NK-92 (cell line): Measurements from ENCODE around the gene B4GALNT1.

Source experiments
- DNase-seq: peaks from one replicate; lab custom pipeline; 2025; ENCODE audit not compliant: unreplicated experiment; lab: John Stamatoyannopoulos, UW

The B4GALNT1 gene

DNA sequence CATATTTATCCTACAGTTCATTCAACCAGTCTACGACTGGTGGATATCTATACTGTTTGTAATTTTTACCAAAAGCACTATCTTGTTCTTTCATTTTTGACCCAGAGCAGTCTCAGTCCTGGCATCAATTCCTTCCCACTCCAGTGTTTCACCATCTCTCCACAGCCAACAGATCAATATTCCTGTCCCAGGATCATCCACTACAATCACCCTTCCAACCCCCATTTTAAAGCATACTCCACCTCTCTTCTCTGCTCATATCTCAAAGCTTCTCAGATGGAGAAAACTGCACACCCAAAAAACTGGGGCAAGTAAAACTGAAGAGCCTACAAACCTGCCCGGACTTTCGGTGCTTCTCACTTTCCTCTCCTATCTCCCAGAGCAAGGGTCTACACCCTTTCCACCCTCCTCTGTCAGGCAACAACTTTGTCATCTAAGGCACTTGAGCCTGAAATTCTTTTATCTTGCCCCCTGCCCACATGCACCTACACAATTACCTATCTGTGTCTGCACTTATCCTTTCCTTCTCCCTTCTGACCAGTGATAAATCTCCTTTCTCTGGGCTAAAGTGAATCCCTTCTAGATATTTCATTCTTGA lies 46.1 kb downstream of the B4GALNT1 start:
- no peak for DNase-seq

DNA sequence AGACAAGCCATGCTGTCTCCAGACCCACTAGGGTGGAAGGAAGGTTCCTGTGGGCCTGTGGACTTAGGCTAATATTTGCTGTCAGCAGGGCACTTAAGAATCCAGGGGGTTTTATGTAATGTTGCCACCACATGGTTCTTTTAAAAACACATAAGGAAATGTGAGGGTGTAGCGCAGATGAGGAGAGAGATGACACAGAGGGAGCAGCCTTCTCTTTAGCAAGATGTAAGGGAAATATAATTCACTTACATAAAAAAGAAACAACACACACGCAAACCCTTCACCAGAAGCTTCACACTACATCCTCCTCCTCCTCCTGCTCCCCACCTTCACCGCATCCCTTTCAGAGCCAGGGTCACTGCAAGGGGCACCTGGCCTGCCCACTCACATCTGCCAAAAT lies 46.9 kb downstream of the B4GALNT1 start:
- no peak for DNase-seq

DNA sequence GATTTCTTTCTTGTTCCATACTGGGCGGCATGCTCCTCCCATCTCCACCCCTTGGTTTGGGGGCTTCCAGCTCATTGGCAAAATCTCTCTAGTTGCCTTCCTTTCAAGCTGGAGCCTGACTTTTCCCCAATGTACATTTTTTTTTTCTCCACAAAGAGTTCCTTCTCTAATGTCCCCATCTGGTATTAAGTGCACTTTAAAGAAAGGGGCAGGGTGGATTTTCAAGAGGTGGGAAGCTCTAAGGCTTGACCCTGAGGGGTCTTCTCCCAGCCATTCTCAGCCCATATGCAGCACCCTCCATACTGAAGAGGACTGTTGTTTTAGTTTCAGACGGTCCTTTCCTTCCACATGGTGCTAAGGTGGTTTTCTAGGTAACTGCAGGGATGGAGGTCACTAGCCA lies 47.8 kb downstream of the B4GALNT1 start:
- DNase-seq = no peak

DNA sequence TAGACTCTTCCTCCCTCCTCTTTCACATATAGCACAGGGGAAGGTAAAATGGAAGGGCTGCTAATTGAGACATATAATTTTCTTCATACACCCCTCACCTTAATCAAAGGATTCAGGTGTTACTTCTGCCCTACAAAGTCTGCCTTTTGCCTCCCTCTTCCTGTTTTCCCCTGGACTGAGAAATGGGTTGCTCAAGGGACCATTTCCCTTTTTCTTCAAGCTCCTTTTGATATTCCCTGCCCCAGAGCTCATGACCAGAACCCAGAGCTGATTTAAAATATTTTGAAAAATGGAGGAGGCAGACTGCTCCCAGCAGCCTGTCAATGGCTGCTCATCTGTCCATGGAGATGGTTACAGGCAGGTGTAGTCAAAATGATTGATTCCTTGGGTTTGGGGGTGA lies 48.3 kb downstream of the B4GALNT1 start:
- no peak for DNase-seq

DNA sequence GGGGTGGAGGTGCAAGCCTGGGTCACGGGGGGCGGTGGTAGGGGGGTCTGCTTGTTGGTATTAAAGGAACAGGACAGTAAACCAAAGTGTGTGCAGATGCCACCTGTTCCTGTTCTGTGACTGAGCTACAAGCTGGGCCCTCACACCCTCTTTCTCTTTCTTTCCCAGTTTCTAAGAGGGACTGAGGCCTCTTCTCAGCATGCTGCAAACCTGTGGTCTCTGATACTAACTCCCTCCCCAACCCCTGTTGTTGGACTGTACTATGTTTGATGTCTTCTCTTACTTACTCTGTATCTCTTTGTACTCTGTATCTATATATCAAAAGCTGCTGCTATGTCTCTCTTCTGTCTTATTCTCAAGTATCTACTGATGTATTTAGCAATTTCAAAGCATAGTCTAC lies 49.0 kb downstream of the B4GALNT1 start:
- DNase-seq = no peak

DNA sequence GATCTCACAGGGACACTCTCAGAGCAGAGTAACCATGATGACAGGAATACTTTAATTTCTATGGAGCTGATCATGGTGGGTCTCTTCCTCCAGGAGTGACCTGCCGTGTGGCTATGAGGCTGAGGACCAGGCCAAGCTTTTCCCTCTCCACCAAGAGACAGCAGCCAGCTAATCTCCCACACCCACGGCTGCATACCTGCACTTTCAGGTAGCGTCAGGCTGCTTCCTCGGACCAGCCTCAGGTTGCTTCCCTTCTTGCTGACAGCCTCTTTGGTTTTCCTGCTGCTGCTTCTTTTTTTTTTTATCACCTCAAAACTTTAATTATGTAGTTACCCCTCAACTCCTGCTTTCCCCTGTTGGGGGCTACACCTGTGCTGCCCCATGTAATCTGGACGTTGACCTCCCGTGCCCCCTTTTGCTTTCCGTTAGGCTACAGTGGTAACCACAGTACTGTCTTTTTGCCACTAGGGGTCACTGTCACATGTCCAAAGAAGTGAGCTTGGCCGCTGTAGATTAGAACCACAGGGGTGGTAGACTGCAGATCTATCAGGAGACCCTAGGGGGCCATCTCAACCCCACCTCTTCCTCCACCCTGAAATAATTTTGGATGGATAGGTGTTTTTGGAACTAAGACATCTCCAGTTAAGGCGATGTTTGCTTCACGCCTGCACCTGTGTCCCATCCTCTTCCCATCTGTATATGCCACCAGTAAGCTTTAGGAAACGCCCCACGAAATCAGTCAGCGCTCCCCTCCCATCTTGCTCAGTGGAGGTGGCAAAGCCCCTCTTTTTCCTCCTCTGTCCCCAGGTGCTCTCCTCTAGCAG lies 49.8 kb downstream of the B4GALNT1 start:
- DNase-seq = no peak

DNA sequence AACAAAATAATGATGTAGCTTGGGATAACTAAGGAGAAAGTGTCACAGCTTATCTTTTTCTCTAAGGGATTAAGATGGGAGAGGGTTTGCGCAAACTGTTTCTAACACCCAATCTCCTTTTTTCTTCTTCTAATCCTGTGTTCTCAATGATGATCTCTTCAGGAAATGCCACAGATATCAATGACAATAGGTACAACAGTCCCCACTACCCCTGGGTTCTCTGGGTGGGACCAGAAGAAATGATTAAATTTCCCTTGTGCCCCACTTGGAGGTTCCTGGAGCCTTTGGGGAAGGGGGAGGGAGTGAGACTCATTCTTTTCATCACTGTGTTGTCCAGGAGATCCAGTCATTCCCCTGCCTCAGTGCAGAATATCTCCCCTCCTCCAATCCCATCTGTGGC lies 50.6 kb downstream of the B4GALNT1 start:
- no peak for DNase-seq

DNA sequence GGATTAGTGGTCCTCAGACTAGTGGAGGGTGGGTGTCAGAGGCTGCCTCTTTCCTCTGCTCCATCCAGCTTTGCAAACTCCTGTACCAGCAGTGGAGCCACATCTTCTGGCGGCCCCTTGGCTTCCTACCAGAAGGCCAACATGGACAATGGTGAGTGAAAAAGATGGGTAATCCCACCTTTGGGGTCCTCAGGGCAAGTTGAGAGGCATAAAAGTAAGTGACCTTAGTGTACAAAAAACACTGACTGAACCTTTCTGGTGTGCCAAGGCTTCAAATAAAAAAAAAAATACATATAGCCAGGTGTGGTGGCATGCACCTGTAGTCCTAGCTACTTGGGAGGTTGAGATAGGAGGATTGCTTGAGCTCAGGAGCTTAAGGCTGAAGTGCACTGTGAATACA lies 51.2 kb downstream of the B4GALNT1 start:
- DNase-seq = no peak

DNA sequence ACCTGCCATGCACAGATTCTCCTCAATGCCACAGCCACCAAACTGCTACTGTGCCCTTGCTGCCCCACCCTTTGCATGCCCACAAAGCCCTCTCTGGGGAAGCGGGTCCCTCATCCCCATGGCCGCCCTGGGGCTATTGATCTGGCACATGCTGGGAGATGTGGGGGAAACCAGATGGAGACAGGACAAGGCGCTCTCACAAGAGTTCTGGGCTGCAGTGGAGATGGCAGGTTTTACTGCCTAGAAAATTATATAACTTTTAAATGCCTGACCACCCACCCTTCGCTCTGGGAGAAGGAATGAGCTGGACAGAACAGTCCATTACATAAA lies 52.6 kb downstream of the B4GALNT1 start:
- DNase-seq = no peak

DNA sequence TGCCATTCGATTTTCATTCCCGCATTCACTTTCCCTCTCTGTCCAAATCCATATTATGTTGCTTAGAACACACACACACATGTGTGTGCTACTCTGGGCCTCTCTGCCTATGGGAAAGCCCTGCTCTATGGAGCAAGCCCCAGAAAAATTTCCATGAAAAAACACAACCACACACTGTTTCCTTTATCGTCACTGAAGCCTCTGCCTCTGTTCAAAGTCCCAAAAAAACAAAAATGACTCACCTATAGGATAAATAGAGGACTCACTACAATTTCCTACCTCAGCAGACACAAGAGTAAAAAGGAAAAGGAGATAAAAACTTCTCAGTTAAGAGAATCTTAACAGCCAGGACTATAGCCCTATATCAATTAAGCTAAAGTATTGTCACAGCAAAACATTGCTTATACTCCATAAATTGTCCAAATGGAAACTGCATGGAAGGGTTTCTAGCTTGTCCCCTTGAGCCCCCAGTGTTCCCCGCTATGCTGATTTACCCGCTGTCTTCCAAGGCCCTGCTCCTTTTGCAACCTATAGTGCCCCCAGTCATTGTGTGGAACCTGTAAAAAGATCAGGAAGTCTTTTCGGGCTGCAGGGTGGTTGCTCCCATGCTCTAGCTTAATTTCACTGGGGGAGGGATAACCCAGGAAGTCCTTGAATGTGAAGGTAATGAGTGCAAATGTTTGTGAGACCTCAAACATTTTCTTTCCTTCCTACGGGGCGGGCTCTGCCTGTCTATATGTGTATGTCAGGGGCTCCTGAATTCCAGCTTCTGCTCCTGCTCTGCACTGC lies 53.1 kb downstream of the B4GALNT1 start:
- no peak for DNase-seq

DNA sequence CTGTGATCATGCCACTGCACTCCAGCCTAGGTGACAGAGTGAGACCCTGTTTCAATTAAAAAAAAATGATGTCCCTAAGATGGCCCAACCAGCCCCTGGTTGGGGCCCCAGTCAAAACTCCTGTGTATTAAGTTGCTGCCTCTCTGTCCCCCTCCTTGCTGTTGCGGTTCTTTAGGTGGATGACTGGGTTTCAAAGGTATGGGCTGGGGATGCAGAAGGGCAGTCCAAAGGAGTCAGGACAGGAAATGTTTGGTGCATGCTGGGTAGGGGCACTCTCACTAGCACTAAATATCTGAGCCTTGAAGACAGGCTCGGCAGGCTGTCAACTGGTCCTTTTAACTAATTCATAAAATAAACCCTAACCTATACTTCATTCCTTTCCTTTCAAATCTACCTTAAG lies 54.0 kb downstream of the B4GALNT1 start:
- no peak for DNase-seq

DNA sequence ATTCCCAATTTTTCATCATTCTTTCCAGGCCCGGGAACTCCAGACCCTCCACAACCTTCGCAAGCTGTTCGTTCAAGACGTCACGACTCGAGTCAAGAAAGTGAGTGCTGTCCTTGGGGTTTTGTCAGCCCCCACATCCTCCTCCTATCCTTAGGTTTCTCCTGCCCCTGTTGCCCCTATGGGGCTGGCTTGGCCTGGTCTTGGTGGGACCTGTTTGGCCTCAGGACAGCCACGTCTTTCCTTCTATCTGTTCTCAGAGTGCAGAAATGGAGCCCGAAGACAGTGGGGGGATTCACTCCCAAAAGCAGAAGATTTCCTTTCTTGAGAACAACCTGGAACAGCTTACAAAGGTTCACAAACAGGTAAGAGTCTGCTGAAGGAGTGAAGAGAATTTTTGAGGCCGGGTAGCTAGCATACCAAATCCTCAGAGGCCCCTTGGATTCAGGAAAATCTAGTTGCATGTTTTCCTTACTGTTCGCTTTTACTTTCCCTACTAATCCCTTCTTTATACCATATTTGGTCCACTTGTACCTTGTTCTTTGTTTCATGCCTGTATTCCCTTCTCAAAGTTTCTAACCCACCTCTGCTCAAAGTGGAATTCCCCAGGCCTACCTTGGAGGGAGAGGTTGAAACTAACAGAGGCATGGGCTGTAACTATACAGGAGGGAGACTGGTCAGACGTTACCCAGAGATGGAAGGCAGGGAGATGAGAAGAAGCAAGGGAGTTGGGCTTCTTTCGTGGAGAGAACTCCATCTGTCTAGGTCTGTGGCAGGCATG lies 54.8 kb downstream of the B4GALNT1 start:
- DNase-seq = no peak

DNA sequence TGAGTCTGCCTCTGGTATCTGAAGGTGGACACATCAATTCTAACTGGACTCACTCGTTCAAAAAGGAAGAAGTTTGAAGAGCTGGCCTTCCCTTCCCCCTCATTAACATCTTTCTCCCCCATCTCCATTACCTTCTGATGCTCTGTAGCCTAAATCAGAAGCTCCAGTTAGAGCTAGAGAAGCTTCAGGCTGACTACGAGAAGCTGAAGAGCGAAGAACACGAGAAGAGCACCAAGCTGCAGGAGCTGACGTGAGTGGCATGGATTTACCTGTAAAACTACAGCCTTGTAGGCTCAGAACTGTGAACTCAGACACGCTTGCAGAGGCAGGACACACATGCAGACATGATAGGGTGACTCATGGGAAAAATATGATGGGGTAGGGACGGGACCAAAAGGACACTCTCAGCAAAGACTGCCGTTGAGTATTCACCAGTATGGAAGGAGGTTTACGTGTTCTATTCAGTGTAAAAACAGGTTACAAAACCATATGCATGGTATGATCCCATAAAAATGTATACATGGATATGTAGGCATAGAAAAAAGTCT lies 56.3 kb downstream of the B4GALNT1 start:
- no peak for DNase-seq
